ENCODE measurements around the gene PTCD1.

Gene PTCD1, protein sequence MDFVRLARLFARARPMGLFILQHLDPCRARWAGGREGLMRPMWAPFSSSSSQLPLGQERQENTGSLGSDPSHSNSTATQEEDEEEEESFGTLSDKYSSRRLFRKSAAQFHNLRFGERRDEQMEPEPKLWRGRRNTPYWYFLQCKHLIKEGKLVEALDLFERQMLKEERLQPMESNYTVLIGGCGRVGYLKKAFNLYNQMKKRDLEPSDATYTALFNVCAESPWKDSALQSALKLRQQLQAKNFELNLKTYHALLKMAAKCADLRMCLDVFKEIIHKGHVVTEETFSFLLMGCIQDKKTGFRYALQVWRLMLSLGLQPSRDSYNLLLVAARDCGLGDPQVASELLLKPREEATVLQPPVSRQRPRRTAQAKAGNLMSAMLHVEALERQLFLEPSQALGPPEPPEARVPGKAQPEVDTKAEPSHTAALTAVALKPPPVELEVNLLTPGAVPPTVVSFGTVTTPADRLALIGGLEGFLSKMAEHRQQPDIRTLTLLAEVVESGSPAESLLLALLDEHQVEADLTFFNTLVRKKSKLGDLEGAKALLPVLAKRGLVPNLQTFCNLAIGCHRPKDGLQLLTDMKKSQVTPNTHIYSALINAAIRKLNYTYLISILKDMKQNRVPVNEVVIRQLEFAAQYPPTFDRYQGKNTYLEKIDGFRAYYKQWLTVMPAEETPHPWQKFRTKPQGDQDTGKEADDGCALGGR

DNA sequence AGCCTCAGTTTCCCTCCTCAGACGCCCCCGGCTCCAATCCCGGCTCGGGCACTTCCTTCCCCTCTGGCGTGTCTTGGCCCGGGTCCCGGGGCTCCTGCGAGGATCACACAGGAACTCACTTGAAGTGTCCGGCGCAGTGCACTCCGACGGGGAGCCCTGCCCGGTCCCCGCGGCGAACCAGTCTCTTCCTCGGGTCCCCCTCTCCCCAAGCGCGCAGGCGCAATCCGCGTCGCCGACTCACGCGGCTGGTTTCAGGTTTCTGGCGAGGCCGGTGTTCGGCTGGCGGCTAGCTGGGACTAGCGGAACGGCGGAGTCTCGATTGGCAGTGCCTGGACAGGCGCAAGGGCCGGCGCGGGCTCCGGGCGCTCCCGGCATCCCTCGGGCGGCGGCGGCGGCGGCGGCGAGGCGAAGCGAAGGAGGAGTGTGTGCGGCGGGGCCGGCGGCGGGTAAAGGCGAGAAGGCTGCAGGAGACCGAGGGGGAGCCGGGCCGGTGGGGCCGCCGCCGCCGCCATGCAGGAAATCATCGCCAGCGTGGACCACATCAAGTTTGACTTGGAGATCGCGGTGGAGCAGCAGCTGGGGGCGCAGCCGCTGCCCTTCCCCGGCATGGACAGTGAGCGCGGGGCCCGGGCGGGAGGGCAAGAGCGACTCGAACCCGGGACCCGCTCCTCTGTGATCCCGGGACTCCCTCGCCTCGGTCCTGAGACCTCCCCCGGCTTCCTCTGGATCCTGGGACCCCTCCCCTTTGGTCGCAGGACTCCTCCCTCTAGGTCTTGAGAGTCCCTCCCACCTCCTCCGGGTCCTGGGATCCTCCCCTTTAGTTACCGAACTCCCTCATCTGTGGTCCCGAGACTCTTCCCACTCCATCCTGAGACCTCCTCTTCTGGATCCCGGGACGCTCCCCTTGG is at the start of gene PTCD1, which contains the start of gene CPSF4:
TSS of gene PTCD1 (minus strand) at position 226 of the 908 bp plus-strand sequence. CDS start 3,556 bp downstream, outside the sequence.
TSS of gene CPSF4 (plus strand) at position 371 of the 908 bp plus-strand sequence. CDS start at position 511, 140 bp downstream.
- TF ChIP-seq FOXP2 (optimal IDR thresholded peaks at IDR 0.05; ENCODE audit: control extremely low read depth, extremely low read length, insufficient read depth): no peak
- TF ChIP-seq POLR2AphosphoS5 (IDR thresholded peaks at IDR 0.05; ENCODE audit: borderline replicate concordance, low read depth, low read length): peak; percentile 77
- no peak for TF ChIP-seq EZH2 (IDR thresholded peaks at IDR 0.05)
- Histone ChIP-seq H3K27ac (peak within 1 kb of the TSS; percentile 81), H3K9ac (ENCODE audit: insufficient read length) (peak within 1 kb of the TSS; percentile 95), H3K36me3 (ENCODE audit: insufficient read depth, low read length) (peaks cover 30% of the 10 kb centered on the region; the same call in 1 of the 2 replicates), H3K4me3 (peak within 1 kb of the TSS; percentile 98), H3K9me3 (ENCODE audit: low read depth, low read length) (no peaks in the 10 kb centered on the region)
- DNase-seq (ENCODE audit: low read depth, low spot score): peak; percentile 35

- TF ChIP-seq POLR2AphosphoS5 (IDR thresholded peaks at IDR 0.05; ENCODE audit: borderline replicate concordance, low read depth, low read length): no peak
- no peak for TF ChIP-seq EZH2 (IDR thresholded peaks at IDR 0.05)
- TF ChIP-seq FOXP2 (optimal IDR thresholded peaks at IDR 0.05; ENCODE audit: control extremely low read depth, extremely low read length, insufficient read depth): no peak
- Histone ChIP-seq H3K27ac (no peak overlapping the region), H3K9ac (ENCODE audit: insufficient read length) (no peak overlapping the region), H3K36me3 (ENCODE audit: insufficient read depth, low read length) (peaks cover 10% of the 10 kb centered on the region; the same call in 1 of the 2 replicates), H3K4me3 (no peak overlapping the region), H3K9me3 (ENCODE audit: low read depth, low read length) (no peaks in the 10 kb centered on the region)
- DNase-seq (ENCODE audit: low read depth, low spot score): no peak
Observed at GRCh38 chr7:99485094-99485493, 46.5 kb upstream of the PTCD1 start.

- DNase-seq (ENCODE audit: low read depth, low spot score): no peak
- H3K4me3 ChIP-seq: no peak overlapping the region
Observed at GRCh38 chr7:99478464-99479440, 40.2 kb upstream of the PTCD1 start.

GRCh38 chr7:99476107-99476506 is 37.5 kb upstream of the PTCD1 start:
- no peak overlapping the region for H3K9ac ChIP-seq (ENCODE audit: insufficient read length)
- peaks cover 22% of the 10 kb centered on the region for H3K36me3 ChIP-seq (ENCODE audit: insufficient read depth, low read length)
- H3K27ac ChIP-seq: no peak overlapping the region
- H3K4me3 ChIP-seq: no peak overlapping the region
- no peaks in the 10 kb centered on the region for H3K9me3 ChIP-seq (ENCODE audit: low read depth, low read length)
- TF ChIP-seq EZH2 (IDR thresholded peaks at IDR 0.05) (no peak), FOXP2 (optimal IDR thresholded peaks at IDR 0.05; ENCODE audit: control extremely low read depth, extremely low read length, insufficient read depth) (no peak), POLR2AphosphoS5 (IDR thresholded peaks at IDR 0.05; ENCODE audit: borderline replicate concordance, low read depth, low read length) (no peak)
- DNase-seq (ENCODE audit: low read depth, low spot score): no peak

More at GRCh38 chr7:99478464-99479440, 40.2 kb upstream of the PTCD1 start:
- H3K36me3 ChIP-seq (ENCODE audit: insufficient read depth, low read length): peaks cover 27% of the 10 kb centered on the region
- H3K27ac ChIP-seq: no peak overlapping the region
- no peak overlapping the region for H3K9ac ChIP-seq (ENCODE audit: insufficient read length)
- TF ChIP-seq POLR2AphosphoS5 (IDR thresholded peaks at IDR 0.05; ENCODE audit: borderline replicate concordance, low read depth, low read length) (0 out of 2 replicates have a peak, but pooled peaks have one; percentile 28), FOXP2 (optimal IDR thresholded peaks at IDR 0.05; ENCODE audit: control extremely low read depth, extremely low read length, insufficient read depth) (no peak)
- no peaks in the 10 kb centered on the region for H3K9me3 ChIP-seq (ENCODE audit: low read depth, low read length)

GRCh38 chr7:99473315-99473596 is 34.7 kb upstream of the PTCD1 start:
- no peak for DNase-seq (ENCODE audit: low read depth, low spot score)
- peaks cover 6% of the 10 kb centered on the region; the same call in 1 of the 2 replicates for H3K36me3 ChIP-seq (ENCODE audit: insufficient read depth, low read length)
- peak overlapping the region; percentile 88 for H3K4me3 ChIP-seq
- peak overlapping the region; percentile 55 for H3K27ac ChIP-seq
- H3K9ac ChIP-seq (ENCODE audit: insufficient read length): peak overlapping the region; percentile 91
- H3K9me3 ChIP-seq (ENCODE audit: low read depth, low read length): no peaks in the 10 kb centered on the region
- TF ChIP-seq FOXP2 (optimal IDR thresholded peaks at IDR 0.05; ENCODE audit: control extremely low read depth, extremely low read length, insufficient read depth): no peak
- TF ChIP-seq POLR2AphosphoS5 (IDR thresholded peaks at IDR 0.05; ENCODE audit: borderline replicate concordance, low read depth, low read length): no peak
- TF ChIP-seq EZH2 (IDR thresholded peaks at IDR 0.05): no peak

GRCh38 chr7:99472561-99473314 is 34.1 kb upstream of the PTCD1 start, which contains the start of gene ZNF789:
ZNF789 (plus strand) TSS chr7:99472890; CDS start chr7:99476457, 3,567 bp downstream.
- Histone ChIP-seq H3K4me3 (peak within 1 kb of the TSS; percentile 88), H3K27ac (peak within 1 kb of the TSS; percentile 87), H3K9ac (ENCODE audit: insufficient read length) (peak within 1 kb of the TSS; percentile 91), H3K36me3 (ENCODE audit: insufficient read depth, low read length) (peaks cover 6% of the 10 kb centered on the region; the same call in 1 of the 2 replicates), H3K9me3 (ENCODE audit: low read depth, low read length) (no peaks in the 10 kb centered on the region)
- peak; percentile 68 for DNase-seq (ENCODE audit: low read depth, low spot score)
- no peak for TF ChIP-seq FOXP2 (optimal IDR thresholded peaks at IDR 0.05; ENCODE audit: control extremely low read depth, extremely low read length, insufficient read depth)
- TF ChIP-seq EZH2 (IDR thresholded peaks at IDR 0.05): no peak
- peak; percentile 90 for TF ChIP-seq POLR2AphosphoS5 (IDR thresholded peaks at IDR 0.05; ENCODE audit: borderline replicate concordance, low read depth, low read length)

Data from SK-N-MC (cell line).